GM12891 (cell line): ENCODE data around the gene LRCH1.

ENCODE experiments used
- PAX5 ChIP-seq: IDR thresholded peaks from 2 replicates; pipeline ENCODE4 v1.6.1; 2011; ENCODE audit warnings: low read length, moderate library complexity, mild to moderate bottlenecking; ENCODE audit not compliant: insufficient read depth, severe bottlenecking
- POLR2A ChIP-seq: IDR thresholded peaks from 2 replicates; pipeline ENCODE4 v1.6.1; 2011; ENCODE audit warnings: low read depth, low read length, control low read depth
- POLR2AphosphoS5 ChIP-seq: IDR thresholded peaks from 2 replicates; pipeline ENCODE4 v1.6.1; 2011; ENCODE audit warnings: low read depth, low read length, control low read depth
- SPI1 ChIP-seq: IDR thresholded peaks from 2 replicates; pipeline ENCODE4 v1.6.1; 2011; ENCODE audit warnings: low read depth, low read length, control low read depth
- TAF1 ChIP-seq: IDR thresholded peaks from 2 replicates; pipeline ENCODE4 v1.6.1; 2011; ENCODE audit warnings: low read depth, low read length, control low read depth

DNA sequence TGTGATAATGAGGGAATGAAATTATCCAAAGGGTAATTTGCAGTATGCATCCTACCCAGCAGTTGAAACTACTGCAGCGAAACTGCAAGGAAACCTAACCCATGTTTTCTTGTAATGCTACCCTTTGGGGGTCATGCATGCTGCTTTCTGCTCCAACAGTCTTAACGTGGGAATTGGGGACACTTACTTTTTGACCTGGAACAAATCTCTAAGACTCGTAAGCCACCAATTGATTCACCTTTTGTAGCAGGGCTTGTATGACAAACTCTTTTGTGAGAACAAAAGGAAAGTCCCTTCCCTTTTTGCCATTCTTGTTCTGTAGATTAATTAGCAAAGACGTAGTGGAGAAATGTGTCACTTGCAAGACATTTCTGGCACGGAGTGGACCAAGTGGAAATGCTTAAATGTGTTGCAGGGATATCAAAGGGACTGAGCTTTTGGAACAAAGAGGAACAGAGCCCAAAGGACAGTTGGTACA, 27.4 kb downstream of the LRCH1 start:
- TF ChIP-seq POLR2A = 0 out of 2 replicates have a peak, but pooled peaks have one; percentile 50
- TF ChIP-seq PAX5 = peak; percentile 64
- peak; percentile 58 for TF ChIP-seq SPI1
- TF ChIP-seq POLR2AphosphoS5 = no peak
- TF ChIP-seq TAF1 = 0 out of 2 replicates have a peak, but pooled peaks have one; percentile 6
